SK-N-SH (cell line): ENCODE measurements around the gene CPEB1. TPM values are rescaled to one million over a fixed set of nuclear protein-coding genes. Genes with fewer than 3 reads are reported as not detected.

Experiments
- CTCF ChIA-PET: fragments of 300-600, 350-600 bp; formaldehyde crosslinking; extraction: SDS; loops from one replicate; lab custom pipeline; 2021; lab: Yijun Ruan, JAX
- POLR2A ChIA-PET: fragments of 350-600 bp; sonication (Branson Sonifier 250); formaldehyde crosslinking; extraction: SDS; loops from one replicate; lab custom pipeline; 2020; ENCODE audit warnings: antibody characterized with exemption, inconsistent platforms; lab: Yijun Ruan, JAX
- DNase-seq: peaks from one replicate; pipeline ENCODE4 v3.0.0; 2012
- H2AFZ ChIP-seq: fragments of 200-600 bp; sonication (generic); 2 replicates; pipeline ENCODE4 v1.8.1; 2016; ENCODE audit warnings: antibody characterized with exemption, mild to moderate bottlenecking, low read depth
- H3F3A ChIP-seq: fragments of 200-600 bp; sonication (generic); replicated peaks from 2 replicates; pipeline ENCODE3; 2016; ENCODE audit warnings: antibody characterized with exemption, mild to moderate bottlenecking; ENCODE audit not compliant: insufficient read depth
- H3K27ac ChIP-seq, 2 experiments: fragments of 200-500 bp in 1 of 2; fragments of 200-600 bp in 1 of 2; sonication (Bioruptor generic) in 1 of 2; sonication (generic), shearing (Covaris generic) in 1 of 2; 2 replicates each; pipeline versions ENCODE4 v1.5.1 to v1.6.1; 2014 to 2016; ENCODE audit warnings: low read depth in 2 of 2, inconsistent platforms in 1 of 2, low read length in 1 of 2, mild to moderate bottlenecking in 1 of 2, mixed read lengths in 1 of 2
- H3K27me3 ChIP-seq: fragments of 200-600 bp; sonication (generic), shearing (Covaris generic); 2 replicates; pipeline ENCODE4 v1.6.1; 2016; ENCODE audit warnings: mixed run types; ENCODE audit not compliant: insufficient read depth
- H3K36me3 ChIP-seq, 2 experiments: fragments of 200-500 bp in 1 of 2; fragments of 200-600 bp in 1 of 2; sonication (Bioruptor generic) in 1 of 2; sonication (generic) in 1 of 2; replicated peaks in 1 of 2; 2 replicates each; pipeline versions ENCODE3 to v1.5.1; 2014 to 2016; ENCODE audit warnings: low read length in 1 of 2, mild to moderate bottlenecking in 1 of 2; ENCODE audit not compliant: insufficient read depth in 2 of 2, control insufficient read depth in 1 of 2
- H3K4me1 ChIP-seq, 2 experiments: fragments of 200-500 bp in 1 of 2; fragments of 200-600 bp in 1 of 2; sonication (Bioruptor generic) in 1 of 2; sonication (generic), shearing (Covaris generic) in 1 of 2; 2 replicates each; pipeline versions ENCODE4 v1.5.1 to v1.6.1; 2014 to 2016; ENCODE audit warnings: low read depth in 1 of 2, low read length in 1 of 2, mixed run types in 1 of 2; ENCODE audit not compliant: insufficient read depth in 2 of 2, control insufficient read depth in 1 of 2
- H3K4me2 ChIP-seq: fragments of 200-600 bp; sonication (generic), shearing (Covaris generic); 2 replicates; pipeline ENCODE4 v1.6.1; 2017; ENCODE audit warnings: mixed run types
- H3K4me3 ChIP-seq, 2 experiments: fragments of 200-500 bp in 1 of 2; fragments of 200-600 bp in 1 of 2; sonication (Bioruptor generic) in 1 of 2; sonication (generic), shearing (Covaris generic) in 1 of 2; 2 replicates each; pipeline versions ENCODE4 v1.5.1 to v1.8.1; 2014 to 2016; ENCODE audit warnings: low read depth in 2 of 2, inconsistent platforms in 1 of 2, low read length in 1 of 2, mild to moderate bottlenecking in 1 of 2, mixed read lengths in 1 of 2, moderate library complexity in 1 of 2
- H3K79me2 ChIP-seq: fragments of 200-600 bp; sonication (generic); 2 replicates; pipeline ENCODE4 v1.8.1; 2017; ENCODE audit warnings: mild to moderate bottlenecking; ENCODE audit not compliant: insufficient read depth
- H3K9ac ChIP-seq: fragments of 200-600 bp; sonication (generic); 2 replicates; pipeline ENCODE4 v1.6.1; 2017; ENCODE audit warnings: mixed run types
- H3K9me2 ChIP-seq: fragments of 200-600 bp; sonication (generic); 2 replicates; pipeline ENCODE4 v1.6.1; 2017; ENCODE audit warnings: mixed run types
- H3K9me3 ChIP-seq: fragments of 200-600 bp; sonication (generic); 2 replicates; pipeline ENCODE4 v1.6.1; 2017; ENCODE audit warnings: mixed run types, mild to moderate bottlenecking, moderate library complexity
- H4K20me1 ChIP-seq: fragments of 200-600 bp; sonication (generic); 2 replicates; pipeline ENCODE4 v1.6.1; 2017; ENCODE audit warnings: mild to moderate bottlenecking, mixed run types; ENCODE audit not compliant: insufficient read depth
- CHD2 ChIP-seq: fragments of 150-350 bp; IDR thresholded peaks from 2 replicates; pipeline ENCODE4 v1.6.1; 2018; ENCODE audit warnings: low read length; ENCODE audit not compliant: partially characterized antibody
- ELF1 ChIP-seq: IDR thresholded peaks from 2 replicates; pipeline ENCODE4 v1.4.0; 2012
- EZH2phosphoT487 ChIP-seq: fragments of 200-600 bp; sonication (generic); IDR thresholded peaks from 2 replicates; pipeline ENCODE4 v1.6.1; 2017; ENCODE audit warnings: low read depth, mixed run types, mild to moderate bottlenecking, antibody characterized with exemption, moderate library complexity, borderline replicate concordance
- FOXJ3 ChIP-seq: sonication (generic); formaldehyde crosslinking; IDR thresholded peaks from 2 replicates; pipeline ENCODE4 v1.5.1; 2020; ENCODE audit warnings: mild to moderate bottlenecking, missing genetic modification reagents
- GABPA ChIP-seq: IDR thresholded peaks from 2 replicates; pipeline ENCODE4 v1.4.0; 2012; ENCODE audit warnings: low read depth, mild to moderate bottlenecking
- IRF3 ChIP-seq: fragments of 150-350 bp; IDR thresholded peaks from 2 replicates; pipeline ENCODE4 v1.6.1; 2016; ENCODE audit warnings: mild to moderate bottlenecking, low read depth, low read length
- MAX ChIP-seq: IDR thresholded peaks from 2 replicates; pipeline ENCODE4 v1.4.0; 2012; ENCODE audit warnings: low read depth
- MEF2A ChIP-seq: IDR thresholded peaks from 2 replicates; pipeline ENCODE4 v1.4.0; 2012; ENCODE audit warnings: low read depth, borderline replicate concordance
- MXI1 ChIP-seq: IDR thresholded peaks from 2 replicates; pipeline ENCODE4 v1.6.1; 2012; ENCODE audit warnings: mild to moderate bottlenecking, low read depth, low read length, improper control_type of control experiment
- NFIC ChIP-seq: IDR thresholded peaks from 2 replicates; pipeline ENCODE4 v1.4.0; 2012; ENCODE audit warnings: borderline replicate concordance
- NRF1 ChIP-seq: IDR thresholded peaks from 2 replicates; pipeline ENCODE4 v1.6.1; 2012; ENCODE audit warnings: low read depth, mild to moderate bottlenecking, low read length
- RCOR1 ChIP-seq: fragments of 150-350 bp; IDR thresholded peaks from 2 replicates; pipeline ENCODE4 v1.6.1; 2017; ENCODE audit warnings: antibody characterized with exemption, low read length
- REST ChIP-seq: IDR thresholded peaks from 2 replicates; pipeline ENCODE4 v1.6.1; 2012; ENCODE audit warnings: mild to moderate bottlenecking, low read depth, low read length, moderate library complexity
- RXRA ChIP-seq: IDR thresholded peaks from 2 replicates; pipeline ENCODE4 v1.4.0; 2012; ENCODE audit warnings: low read depth, mild to moderate bottlenecking, borderline replicate concordance
- TCF12 ChIP-seq: IDR thresholded peaks from 2 replicates; pipeline ENCODE4 v1.4.0; 2012
- TEAD4 ChIP-seq: IDR thresholded peaks from 2 replicates; pipeline ENCODE4 v1.4.0; 2012; ENCODE audit warnings: mild to moderate bottlenecking, borderline replicate concordance; ENCODE audit not compliant: insufficient read depth
- USF1 ChIP-seq: IDR thresholded peaks from 2 replicates; pipeline ENCODE4 v1.4.0; 2012; ENCODE audit warnings: low read depth, borderline replicate concordance
- WGBS: methylation state at CpG from one replicate; pipeline ENCODE4 v1.1.6; 2017; ENCODE audit warnings: low lambda C conversion rate; 5-methylcytosine and 5-hydroxymethylcytosine counted together
- polyA plus RNA-seq, 3 experiments: library from polyadenylated mRNA; depleted of rRNA; stranded (reverse); fragments of >200 nt; gene quantifications; 2 replicates each; pipeline ENCODE4 v1.2.3, GENCODE V29; 2012

The CPEB1 gene
- polyA plus RNA-seq, 1 of the 3 experiments (the other 2 are of a cell fraction): 2.6 TPM

DNA sequence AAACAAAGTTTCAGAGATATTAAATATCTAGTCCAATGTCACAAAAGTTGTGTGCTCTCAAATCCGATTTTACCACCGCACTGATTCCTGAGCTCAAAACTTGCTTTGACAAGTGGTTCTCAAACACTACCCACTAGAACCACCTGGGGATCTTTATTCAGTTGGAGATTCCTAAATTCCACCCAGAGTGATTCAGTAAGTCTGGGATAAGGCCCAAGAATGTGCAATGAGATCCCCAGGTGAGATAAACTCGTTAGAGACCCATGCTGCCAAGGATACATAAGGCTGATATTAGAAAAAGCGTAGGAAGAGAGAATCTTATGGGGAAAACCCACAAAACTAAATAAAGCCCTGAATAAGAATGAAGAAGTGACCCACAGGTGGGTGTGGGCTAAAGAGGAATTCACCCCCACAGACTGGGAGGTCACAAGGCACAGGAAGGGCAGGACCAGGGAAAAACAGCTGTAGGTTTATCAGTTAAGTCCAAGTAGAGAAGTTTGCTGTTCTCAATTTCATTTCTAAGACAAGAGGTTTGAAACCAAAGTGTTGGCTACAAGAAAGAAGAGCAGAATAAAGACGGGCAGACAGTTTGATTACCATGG is 95.4 kb downstream of the CPEB1 start:
- Histone ChIP-seq H3K4me3 (no peak overlapping the region), H3F3A (no peaks in the 10 kb centered on the region), H3K79me2 (no peaks in the 10 kb centered on the region), H3K27me3 (no peaks in the 10 kb centered on the region), H2AFZ (no peak overlapping the region), H3K36me3 (no peaks in the 10 kb centered on the region), H3K9me3 (no peaks in the 10 kb centered on the region), H3K4me2 (no peak overlapping the region), H3K9me2 (no peaks in the 10 kb centered on the region), H3K4me1 (no peaks in the 10 kb centered on the region), H3K9ac (no peak overlapping the region)
- POLR2A ChIA-PET: no interaction called here
- WGBS: 76% methylated on average over 5 of the region's 5 CpGs
- CTCF ChIA-PET: interaction anchor here (0.6 kb wide), 1 partner anchor 12 kb away, joined by 3 read pairs; the partner anchor contains the start of gene RPS17
- TF ChIP-seq NFIC (0 out of 2 replicates have a peak, but pooled peaks have one; percentile 9), RXRA (no peak)
- TF ChIP-seq, all 33 proteins: peak for 1
- no peak for DNase-seq
- H4K20me1 ChIP-seq: no peaks in the 10 kb centered on the region
- no peak overlapping the region for H3K27ac ChIP-seq

DNA sequence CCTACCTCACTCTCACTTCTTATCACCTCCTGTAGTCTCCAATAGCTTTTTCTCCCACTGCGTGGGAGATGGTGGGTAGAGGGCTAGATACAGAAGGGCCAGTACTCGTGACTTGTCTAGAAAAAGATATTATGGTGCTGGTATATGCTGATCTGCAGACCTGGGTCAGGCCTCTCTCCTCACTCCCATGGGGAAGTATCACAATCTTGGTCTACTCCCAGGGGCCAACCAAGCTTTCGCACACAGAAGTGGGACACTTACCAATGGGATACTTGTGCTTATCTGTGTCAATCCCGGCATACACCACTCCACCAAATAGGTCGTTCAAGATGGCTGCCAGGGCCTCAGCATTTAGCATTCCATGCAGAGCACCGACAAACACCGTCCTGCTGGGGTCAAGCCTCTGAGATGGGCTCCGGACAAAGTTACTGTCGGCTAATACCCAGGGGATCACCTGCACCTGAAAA is 97.9 kb downstream of the CPEB1 start:
- no peak for DNase-seq
- Histone ChIP-seq H2AFZ (no peak overlapping the region), H3K36me3 (no peaks in the 10 kb centered on the region), H3K27ac (no peak overlapping the region; a peak in 1 of 4 replicates), H3K27me3 (no peaks in the 10 kb centered on the region), H3K4me3 (no peak overlapping the region), H4K20me1 (no peaks in the 10 kb centered on the region), H3K9me3 (no peaks in the 10 kb centered on the region), H3K4me2 (no peak overlapping the region), H3K9ac (no peak overlapping the region), H3K79me2 (no peaks in the 10 kb centered on the region), H3K9me2 (no peaks in the 10 kb centered on the region), H3F3A (no peaks in the 10 kb centered on the region), H3K4me1 (no peaks in the 10 kb centered on the region)
- WGBS: 91% methylated on average over 7 of the region's 9 CpGs
- ChIA-PET POLR2A (no interaction called here), CTCF (interaction anchor here (1.5 kb wide), 1 partner anchor 10 kb away, joined by 3 read pairs; no protein-coding TSS in a partner anchor)
- TF ChIP-seq FOXJ3 (CRISPR knock-in tag): no peak
- no peak for TF ChIP-seq IRF3
- no peak for TF ChIP-seq RCOR1
- no peak for TF ChIP-seq ELF1

- no peak overlapping the region for H3K9ac ChIP-seq
- H3K4me2 ChIP-seq: no peak overlapping the region
- H3K4me1 ChIP-seq: no peaks in the 10 kb centered on the region
- H2AFZ ChIP-seq: no peak overlapping the region
- H3K27ac ChIP-seq: no peak overlapping the region
- no peak overlapping the region for H3K4me3 ChIP-seq
- H3K36me3 ChIP-seq: no peaks in the 10 kb centered on the region
- H4K20me1 ChIP-seq: no peaks in the 10 kb centered on the region
- no peaks in the 10 kb centered on the region for H3F3A ChIP-seq
- CTCF ChIA-PET: interaction anchor here (1.5 kb wide), 1 partner anchor 11 kb away, joined by 3 read pairs; no protein-coding TSS in a partner anchor
- no peak for DNase-seq
- no peaks in the 10 kb centered on the region for H3K27me3 ChIP-seq
- 88% methylated on average over 2 of the region's 2 CpGs for WGBS
- no peaks in the 10 kb centered on the region for H3K9me3 ChIP-seq
- H3K79me2 ChIP-seq: no peaks in the 10 kb centered on the region
- H3K9me2 ChIP-seq: no peaks in the 10 kb centered on the region
- POLR2A ChIA-PET: no interaction called here
- TF ChIP-seq GABPA (no peak), REST (no peak), MAX (no peak), USF1 (no peak), MXI1 (no peak), CHD2 (no peak), EZH2phosphoT487 (no peak), TCF12 (no peak), MEF2A (no peak), TEAD4 (no peak), NRF1 (no peak)
These were observed 98.5 kb downstream of the CPEB1 start for GRCh38 chr15:82548700-82549099.
